GM21717 (cell line): ENCODE data around the gene GAPDHS.

Experiments
- ATAC-seq: cut with Tn5 transposase; IDR thresholded peaks from one replicate; pipeline ENCODE4 v1.9.1; 2021; ENCODE audit warnings: mild to moderate bottlenecking, moderate library complexity; ENCODE audit not compliant: unreplicated experiment

GAPDHS gene

DNA sequence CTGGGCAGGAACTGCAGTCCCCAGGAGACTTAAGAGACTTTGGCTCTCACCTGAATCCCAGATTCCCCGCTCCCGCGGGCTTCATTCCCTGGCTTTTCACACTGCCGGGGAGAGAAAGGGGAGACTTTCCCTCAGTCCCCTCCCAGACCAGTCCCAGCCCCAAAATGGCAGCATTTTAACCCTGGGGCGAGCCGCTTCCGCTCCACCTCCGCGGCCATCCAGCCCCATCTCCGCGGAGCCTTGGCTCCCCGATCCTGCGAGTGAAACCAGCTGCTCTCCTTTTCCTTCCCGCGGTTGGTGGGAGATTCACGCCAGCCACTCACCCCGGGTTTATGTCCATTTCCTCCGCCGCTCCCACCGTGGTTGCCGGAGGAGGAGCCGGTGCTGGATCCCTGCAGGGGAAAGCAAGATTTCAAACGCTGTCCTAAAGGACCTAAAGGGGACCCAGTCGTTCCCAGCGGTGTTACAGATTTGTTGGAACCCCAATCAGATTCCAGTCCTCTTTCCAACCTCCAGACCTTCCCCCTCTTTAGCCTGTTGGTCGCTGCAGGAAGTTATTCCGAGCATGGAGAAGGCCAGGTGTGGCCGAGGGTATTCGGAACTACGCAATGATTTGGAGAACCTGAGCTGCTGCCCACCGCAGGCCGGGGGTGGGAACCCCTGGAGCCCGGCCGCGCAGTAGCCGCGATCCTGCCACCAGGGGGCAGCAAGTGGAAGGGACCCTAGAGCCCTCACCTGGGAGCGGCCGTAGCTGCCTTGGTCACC lies 23.2 kb upstream of the GAPDHS start:
- no peak for ATAC-seq

DNA sequence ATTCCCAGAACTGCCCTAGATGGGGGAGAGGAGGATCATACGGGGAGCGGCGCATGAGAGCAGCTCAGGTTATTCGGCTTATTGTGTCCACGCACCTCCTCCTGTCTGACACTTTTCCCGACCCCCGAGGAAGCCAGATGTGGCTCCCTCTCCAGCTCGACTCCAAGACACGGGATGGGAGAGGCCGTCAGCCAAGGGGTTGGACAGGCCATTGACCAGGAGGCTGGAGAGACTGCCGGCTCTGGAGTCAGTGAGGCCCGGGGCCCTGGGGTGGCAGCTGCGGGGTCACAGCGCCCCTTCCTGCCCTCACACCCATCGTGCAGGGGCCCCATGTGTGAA lies 22.7 kb upstream of the GAPDHS start:
- ATAC-seq: no peak

DNA sequence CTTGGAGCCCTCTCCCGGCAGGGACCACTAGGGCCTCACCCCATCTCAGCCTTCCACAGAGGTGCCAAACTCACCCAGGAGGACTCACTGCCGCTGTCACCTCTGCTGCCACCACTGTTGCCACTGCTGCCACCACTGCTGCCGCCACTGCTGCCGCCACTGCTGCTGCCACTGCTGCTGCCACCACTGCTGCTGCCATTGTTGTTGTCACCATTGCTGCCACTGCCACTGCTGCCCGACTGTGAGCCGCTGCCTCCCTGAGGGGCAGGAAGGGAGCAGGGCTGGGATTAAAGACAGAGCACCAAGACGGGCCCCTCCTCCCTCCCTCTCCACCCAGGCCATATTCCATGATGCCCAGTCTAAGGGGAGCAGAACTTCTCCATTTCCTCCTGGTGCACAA lies 21.9 kb upstream of the GAPDHS start:
- no peak for ATAC-seq

DNA sequence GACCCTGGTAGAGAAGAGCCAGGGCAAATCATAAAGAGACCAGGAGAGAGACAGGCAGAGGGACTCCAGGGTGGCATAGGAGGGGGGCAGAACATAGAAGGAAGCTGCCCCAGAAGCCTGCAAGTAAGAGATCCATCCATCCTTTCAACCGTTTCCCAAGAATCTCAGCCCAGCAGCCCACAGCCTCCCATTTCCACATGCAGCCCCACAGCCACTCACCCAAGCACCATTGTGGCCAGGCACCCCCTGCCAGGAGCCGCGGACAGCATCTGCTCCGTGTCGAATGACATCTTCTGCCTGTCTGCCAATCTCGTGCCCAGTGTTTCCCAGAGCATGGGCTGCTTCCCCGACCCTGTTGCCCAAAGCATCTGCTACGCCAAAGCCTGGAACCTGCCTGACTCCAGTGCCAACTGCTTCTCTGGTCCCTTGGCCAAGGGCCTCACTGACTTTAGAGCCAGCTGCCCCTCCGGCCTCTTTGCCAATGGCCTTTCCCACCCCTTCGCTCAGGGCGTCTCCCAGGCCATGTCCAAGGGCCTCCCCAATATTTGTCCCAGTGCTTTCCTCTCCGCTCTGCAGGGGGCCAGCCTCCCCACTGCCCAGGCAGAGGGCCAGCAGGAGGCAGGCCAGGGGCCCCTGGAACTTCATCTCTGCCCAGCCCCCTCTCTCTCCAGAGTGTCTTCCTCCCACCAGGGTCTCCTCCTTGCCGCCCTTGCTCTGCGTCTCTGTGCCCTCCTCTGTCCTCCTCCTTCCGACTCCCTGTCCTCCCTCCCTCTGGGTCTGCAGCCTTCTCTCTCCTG lies 20.2 kb upstream of the GAPDHS start:
- no peak for ATAC-seq

DNA sequence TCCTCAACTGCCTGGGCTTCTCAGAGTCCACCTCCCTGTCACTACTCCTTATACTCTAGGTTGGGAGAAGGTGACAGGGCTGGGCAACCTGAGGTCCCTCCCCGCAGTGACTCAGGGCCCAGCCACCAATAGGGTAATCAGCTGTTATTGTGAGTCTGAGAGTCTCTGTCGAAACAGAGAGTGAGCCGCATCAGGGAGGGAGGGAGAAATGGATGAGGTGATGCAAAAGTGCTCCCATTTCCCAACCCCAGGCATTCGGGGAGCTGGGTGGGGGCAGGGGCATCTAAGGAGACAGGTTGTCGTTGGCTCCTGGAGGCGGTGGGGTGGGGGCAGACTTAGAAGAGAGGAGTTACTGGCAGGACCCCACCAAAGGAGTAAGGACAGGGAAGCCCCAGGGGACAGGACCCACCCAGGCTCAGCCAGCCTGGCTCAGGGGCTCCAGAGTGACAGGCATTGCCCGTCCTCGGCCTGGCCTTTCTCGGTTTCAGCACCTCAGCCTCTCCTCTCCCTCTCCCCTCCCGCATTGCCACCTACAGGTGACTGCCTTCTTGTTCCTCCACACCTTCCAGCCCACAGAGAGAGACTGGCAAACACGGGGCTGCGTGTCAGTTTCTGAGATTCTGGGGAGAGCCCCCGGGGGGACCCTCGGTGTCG lies 19.5 kb upstream of the GAPDHS start, which contains the start of gene DMKN:
Gene DMKN, minus strand, starts transcription at position 22 of the 654 bp plus-strand sequence. CDS start 174 bp downstream, outside the sequence.
- no peak for ATAC-seq

DNA sequence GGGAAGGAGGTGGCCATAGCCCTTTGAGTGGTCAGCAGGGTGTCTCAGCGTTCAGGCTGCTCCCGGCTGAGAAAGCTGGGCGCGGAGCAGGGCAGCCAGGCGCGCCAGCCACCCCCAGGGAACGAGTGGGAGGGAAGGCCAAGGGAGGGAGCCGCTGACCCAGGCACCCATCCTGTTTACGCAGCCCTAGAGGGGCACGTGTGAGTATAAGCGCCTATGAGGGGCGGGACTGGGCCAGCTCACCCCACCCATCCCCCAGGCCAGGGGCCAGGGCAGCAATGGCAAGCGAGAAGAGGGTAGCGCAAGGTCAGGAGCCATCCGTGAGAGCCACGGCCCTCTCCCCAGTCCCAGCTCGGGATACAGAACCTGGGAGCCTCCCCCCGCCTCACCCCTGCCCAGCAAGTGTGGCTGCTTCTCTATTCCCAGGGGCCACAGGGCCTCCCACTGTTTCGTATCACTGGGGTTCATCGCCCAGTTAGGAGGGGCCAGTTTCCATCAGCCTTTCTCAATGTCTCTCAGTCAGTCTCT lies 18.9 kb upstream of the GAPDHS start:
- no peak for ATAC-seq

DNA sequence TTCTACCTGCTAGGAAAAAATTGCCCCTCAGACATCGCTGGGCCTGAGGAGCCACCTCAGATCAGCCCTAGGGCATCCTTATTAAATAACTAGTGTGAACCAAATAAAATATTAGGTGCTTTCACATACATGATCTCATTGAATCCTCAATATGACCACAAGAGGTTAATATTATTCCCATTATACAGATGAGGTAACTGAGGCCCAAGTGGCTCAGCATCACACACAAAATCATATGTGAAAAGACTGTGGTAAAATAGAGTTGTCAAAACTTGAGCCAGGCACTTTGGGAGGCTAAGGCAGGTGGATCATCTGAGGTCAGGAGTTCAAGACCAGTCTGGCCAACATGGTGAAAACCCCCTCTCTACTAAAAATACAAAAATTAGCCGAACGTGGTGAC lies 16.9 kb upstream of the GAPDHS start:
- ATAC-seq: no peak

DNA sequence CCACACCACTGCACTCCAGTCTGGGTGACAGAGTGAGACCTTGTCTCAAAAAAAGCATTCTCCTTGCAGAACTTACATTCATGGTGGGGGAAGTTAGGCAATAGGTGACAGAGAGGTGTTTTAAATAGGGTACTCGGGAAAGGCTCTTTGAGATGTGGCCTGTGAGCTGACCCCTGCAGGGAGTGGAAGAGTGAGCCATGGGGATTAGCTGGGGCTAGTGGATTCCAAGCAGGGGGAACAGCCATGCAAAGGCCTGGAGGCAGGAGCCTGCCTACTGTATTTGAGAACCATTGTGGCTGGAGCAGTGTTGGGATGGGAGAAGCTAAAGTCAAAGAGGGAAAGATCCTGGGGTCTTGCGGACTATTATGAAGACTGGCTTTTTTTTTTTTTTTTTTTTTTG lies 15.9 kb upstream of the GAPDHS start:
- ATAC-seq: no peak

DNA sequence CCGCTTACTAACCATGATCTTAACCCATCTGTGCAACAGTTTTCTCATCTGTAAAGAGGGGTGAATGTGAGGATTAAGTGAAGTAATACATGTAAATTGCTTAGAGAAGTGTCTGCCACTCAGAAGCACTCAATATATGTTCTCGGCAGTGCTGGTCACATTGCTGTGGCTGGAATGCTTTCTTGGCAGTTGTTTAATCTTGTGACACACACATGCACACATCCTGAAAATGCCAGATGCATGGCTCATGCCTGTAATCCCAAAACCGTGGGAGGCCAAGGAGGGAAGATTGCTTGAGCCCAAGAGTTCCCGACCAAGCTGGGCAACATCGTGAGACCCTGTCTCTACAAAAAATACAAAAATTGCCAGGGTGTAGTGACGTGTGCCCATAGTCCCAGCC lies 14.9 kb upstream of the GAPDHS start:
- no peak for ATAC-seq

DNA sequence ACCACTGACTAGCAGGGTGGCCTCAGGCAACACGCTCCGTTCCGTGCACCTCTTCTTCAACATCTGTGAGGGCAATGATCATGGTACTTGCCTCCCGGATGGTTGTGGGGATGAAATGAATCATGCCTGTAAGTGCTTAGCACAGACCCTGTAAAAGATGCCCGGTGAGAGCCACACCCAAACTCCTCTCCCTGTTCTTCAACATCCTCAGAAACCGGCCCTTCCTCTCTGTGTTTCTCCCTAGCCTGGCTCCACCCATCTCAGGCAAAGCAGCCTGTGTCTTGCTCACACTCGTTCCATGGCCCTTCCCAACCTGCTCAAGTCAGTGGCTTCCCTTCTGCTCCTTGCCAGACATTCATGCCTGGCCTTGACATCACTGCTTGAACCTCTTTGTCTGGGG lies 14.0 kb upstream of the GAPDHS start:
- no peak for ATAC-seq

DNA sequence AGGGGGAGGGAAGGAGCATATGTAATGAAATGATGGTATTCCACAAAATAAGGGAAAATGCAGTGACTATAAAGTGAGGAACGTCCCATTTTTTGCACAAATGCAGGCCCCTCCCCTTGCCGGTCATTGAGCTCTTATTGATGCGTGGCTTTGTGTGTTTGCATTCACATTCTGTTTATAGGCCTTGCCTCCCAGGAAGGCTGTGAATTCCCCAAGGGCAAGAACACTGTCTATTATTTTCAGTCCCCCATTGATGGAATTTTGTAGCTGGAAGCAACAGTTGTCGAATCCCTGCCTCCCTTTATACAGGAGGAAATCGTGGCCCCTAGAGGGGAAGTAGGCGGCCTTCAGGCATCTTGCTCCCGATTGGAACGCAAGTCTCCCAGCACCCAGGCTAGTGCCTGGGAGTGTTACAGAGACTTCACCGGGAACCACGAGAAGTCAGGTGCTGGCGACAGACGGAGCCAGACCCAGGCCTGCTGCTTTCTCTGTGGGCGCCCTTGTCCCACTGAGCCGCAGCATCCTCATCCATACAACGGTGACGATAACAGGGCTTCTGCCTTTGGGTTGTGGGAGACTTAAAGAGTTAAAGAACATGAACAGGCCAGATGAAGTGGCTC lies 12.0 kb upstream of the GAPDHS start:
- no peak for ATAC-seq

DNA sequence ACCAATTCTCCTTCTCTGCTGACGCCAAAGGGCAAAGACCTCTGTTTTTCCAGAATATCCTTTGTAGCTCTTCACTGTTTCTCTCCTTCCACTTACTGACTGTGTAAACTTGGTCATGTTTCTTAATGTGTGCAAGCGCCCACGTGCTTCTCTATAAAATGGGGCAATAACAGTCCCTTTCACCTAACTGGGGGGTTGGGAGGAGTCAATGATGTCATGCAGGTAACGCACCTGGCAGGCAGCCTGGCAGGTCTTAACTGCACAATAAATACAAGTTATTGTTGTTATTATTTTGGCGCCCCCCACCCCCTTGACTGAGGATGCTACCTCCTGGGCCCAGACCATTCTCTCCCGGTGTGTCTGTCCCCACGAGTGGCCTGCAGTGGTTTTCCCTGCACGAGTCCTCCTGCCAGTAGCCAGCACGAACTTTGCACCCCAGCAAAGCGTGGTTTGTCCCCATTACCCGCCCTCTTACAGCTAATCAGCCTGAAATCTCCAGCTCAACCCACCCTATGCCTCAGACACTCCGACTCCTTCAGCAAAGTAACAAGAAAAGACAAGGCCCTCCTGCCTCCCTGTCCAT lies 10.4 kb upstream of the GAPDHS start:
- no peak for ATAC-seq

DNA sequence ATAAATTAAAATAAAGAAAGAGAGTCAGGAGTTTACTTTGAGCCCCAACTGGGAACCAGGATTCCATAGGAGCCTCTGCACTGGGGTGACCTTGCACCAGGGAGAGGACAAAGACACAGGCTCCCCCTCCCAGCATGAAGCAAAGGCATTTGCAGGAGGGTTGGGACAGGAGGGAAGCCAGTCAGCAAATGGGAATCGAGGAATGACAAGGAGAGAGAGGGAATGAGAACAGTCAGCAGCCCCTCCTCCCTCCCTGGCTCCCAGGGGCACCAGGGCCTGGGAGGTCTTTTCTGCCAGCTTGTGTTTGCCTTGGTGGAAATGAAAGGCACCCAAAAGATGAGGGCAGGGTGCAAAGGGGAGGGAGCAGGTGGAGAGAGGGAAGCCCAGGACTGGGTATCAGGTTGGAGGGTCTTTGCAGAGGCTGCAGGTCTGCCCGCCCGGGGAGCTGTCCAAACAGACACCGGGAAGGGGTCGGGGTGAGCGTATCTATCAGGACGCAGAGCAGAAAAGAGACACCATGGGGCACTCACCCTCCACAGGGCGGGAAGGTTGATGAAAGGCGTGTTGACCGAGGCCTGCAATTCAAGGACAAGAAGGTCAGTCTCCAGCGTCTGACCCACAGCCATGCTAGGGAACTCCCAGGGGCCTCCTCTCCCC lies 8.9 kb upstream of the GAPDHS start:
- no peak for ATAC-seq

DNA sequence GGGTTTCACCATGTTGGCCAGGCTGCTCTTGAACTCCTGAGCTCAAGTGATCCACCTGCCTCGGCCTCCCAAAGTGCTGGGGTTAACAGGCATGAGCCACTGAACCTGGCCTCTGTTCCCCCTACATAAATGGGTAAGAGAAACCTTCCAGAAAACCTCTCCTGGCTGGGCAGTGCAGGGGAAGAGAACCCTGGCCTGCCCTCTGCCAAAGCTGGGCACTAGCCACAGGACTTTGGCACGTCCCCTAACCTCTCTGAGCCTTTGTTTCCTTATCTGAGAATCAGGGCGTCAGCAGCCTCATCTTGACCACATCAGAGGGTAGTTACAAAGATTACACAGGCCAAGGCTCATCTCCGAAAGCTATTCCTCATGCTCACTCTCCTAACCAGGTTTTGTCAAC lies 7.4 kb upstream of the GAPDHS start:
- no peak for ATAC-seq

DNA sequence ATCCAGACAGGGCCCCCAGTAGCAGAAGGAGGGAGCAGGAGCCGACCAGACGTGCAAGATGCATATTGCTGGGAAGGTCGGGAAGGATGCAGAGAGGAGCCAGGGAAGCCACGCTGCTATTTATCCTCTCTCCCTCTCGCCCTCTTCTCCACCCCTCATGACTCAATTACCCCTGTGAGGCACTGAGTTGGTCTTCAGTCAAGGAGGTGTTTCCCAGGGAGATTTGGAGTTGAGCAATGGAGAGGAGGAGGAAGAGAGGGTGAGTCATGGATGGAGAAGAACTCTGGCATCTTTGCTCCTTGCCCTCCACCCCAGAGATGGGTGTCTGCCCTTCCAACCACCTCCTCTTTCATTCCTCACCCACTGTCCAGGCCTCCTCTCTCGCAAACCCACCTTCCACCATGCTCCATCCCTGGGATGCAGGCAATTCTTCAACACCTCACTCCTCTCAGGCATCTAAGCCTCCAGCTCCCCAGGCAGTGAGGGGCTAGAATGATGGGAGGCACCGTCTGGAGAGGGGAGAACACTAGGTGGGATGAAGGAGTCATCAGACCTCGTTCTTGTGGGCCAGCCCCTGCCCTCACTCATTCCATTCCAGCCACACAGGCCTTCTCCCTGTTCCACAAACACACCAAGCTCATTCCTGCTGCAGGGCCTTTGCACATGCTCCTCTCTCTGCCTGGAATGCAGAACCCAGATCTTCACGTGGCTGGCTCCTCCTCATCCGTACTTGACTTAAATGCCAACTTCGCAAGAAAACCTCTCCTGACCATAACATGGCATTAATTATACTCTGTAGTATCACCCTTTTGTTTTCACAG lies 4.8 kb upstream of the GAPDHS start, which contains the start of gene SBSN:
Gene SBSN, minus strand, starts transcription at position 94 of the 821 bp plus-strand sequence. Its CDS starts 30 bp downstream, at position 64.
- no peak for ATAC-seq

DNA sequence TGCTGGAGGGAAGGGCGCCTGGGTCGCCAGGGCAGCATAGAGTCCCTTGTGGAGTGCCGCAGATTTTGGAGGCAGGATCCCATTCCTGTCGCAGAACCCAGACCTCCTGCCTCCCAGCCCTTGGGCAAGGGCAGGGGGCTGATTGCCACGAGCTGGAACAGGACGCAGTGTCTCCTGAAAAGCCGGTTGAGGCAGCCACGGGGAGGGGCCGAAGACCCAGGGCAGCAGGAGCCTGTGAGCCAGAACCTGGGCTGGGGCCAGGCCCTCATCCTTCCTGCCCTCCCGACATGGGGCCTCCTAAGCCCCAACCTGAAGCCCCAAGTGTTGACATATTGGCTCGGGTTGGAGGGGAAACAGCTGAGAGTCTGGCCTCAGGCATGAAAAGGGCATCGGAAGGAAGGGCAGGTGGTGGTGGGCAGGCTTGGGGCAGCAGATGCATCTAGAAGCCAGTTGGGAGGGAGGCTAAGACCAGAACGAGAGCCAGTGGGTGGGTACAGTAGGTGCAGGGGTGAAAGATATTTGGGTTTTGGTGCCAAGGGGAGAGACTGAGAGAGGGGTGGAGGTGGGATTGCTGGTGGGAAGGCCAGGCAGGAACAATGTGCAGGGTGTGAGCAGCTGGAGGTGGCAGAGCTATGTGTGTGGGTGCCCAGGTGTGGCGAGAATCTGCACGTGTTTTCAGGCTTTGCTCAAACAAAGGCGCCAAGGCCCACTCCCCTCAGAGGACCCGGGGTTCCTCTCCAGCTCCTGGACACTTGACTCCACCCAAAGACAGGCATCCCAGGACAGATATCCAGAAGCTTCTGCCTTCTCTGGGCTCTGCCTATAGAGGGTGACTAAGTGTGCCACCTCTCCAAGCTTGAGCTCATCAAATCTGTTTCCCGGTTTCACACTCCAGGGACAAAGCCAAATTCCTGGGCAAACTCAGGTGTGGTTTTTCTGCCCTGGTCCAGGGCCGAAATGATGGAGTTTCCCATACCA lies 3.7 kb upstream of the GAPDHS start:
- ATAC-seq: no peak

DNA sequence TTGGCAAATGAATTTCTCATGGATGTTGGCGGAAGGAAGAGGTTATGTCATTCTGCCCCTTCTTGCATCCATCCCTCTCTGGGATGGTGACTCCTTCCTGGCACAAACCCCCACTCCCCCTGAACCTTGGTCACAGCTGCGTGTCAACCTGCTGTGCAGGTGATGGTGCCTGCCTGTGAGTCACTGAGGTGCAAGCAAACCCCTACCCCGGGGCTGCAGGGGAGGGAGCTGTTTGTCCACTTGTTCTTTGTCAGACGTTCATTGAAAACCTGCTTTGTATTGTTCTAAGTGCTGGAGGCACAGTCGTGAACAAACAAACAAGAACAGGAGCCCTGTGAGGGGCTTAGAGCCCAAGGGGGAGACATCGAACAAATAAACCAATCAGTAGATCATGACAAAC lies 2.0 kb upstream of the GAPDHS start:
- ATAC-seq: no peak

DNA sequence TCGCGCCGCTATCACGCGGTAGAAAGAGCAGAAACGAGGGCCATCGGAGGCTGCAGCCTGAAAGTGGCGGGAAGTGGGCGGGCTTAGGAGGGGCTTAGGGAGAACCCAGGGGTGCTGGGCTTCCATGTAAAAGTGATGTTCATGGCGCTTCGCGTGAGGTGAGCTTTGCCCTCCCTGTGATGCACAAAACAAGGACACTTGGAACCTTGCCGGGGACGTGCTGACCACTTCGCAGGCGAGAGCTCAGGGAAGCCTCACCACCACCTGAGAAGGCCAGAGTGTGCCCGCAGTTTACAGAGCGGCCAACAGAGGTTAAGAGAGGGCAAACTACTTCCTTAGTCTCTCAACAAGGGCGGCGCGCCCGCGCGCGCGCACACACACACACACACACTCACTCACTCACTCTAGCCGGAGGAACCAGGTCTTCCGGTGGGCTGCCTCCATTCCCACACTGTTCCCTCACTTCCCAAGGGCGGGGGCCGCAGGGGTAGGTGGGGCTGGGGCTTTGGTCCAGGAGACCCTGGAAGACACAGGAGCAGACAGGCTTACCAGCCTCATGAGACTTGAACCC lies 651 bp downstream of the GAPDHS start:
- ATAC-seq: no peak
